ENCODE measurements around the gene RMI2. TPM values are rescaled to one million over a fixed set of nuclear protein-coding genes. Genes with fewer than 3 reads are reported as not detected.

RMI2 gene
- total RNA-seq, 1 donor from 2014 or later: 0.43 TPM

DNA sequence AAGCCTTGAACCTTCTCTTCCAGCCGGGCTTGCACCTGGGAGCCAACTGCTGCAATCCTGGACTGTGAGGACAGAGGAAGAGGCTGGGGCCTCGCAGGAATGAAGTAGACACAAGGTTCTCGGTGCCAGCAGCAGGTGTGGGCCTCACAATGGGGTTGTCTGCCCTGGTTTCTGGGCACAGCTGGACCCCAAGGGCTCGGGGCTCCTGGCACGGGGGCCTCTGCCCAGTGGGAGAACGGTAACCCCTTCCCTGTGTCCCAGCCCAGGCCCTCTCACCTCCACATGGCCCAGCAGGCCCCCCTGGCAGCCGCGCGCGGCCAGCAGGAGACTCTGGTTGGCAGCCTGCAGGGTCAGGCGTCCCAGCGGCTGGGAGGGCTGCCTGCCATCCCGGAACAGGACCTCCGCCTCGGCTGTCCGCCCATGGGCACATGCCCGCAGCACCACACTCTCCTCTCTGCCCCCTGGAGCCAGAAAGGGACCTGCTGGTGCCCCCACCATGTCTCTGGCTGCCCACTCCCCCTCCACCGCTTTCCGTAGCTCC is 46.9 kb downstream of the RMI2 start:
- intact Hi-C loops (cut with DNase I): loop anchor here (10.0 kb wide), 1 partner anchor 427 kb away; no protein-coding TSS in a partner anchor
- peak; percentile 53 for DNase-seq (ENCODE audit: low spot score)

GRCh38 chr16:11393366-11393765 is 48.1 kb downstream of the RMI2 start:
- intact Hi-C loops (cut with DNase I): loop anchor here (10.0 kb wide), 1 partner anchor 429 kb away; no protein-coding TSS in a partner anchor
- DNase-seq (ENCODE audit: low spot score): peak; percentile 55

GRCh38 chr16:11393861-11394592 is 48.8 kb downstream of the RMI2 start:
- intact Hi-C loops (cut with DNase I): loop anchor here (10.0 kb wide), 1 partner anchor 429 kb away; no protein-coding TSS in a partner anchor
- DNase-seq (ENCODE audit: low spot score): peak; percentile 39

DNA sequence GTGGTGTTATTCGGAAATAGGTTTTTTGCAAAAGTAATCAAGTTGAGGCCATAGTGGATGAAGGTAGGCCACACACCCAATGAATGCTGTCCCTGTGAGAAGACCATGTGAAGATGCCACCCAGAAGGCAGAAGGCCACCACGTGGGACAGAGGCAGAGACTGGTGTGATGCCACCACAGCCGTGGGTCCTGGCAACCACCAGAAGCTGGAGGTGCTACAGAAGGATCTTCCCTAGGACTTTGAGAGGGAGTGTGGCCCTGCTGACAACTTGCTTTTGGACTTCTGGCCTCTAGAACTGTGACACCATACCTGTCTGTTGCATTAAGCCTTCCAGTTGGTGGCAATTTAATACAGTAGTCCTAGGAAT is 49.3 kb downstream of the RMI2 start:
- DNase-seq (ENCODE audit: low spot score): peak; percentile 47
- intact Hi-C loops (cut with DNase I): loop anchor here (10.0 kb wide), 1 partner anchor 430 kb away; no protein-coding TSS in a partner anchor

GRCh38 chr16:11395008-11395948 is 50.0 kb downstream of the RMI2 start:
- intact Hi-C loops (cut with DNase I): loop anchor here (5.0 to 10.0 kb wide), 2 partner anchors 417 to 430 kb away; no protein-coding TSS in a partner anchor
- peak; percentile 57 for DNase-seq (ENCODE audit: low spot score)

GRCh38 chr16:11395949-11396240 is 50.6 kb downstream of the RMI2 start:
- intact Hi-C loops (cut with DNase I): loop anchor here (5.0 to 10.0 kb wide), 2 partner anchors 416 to 431 kb away; no protein-coding TSS in a partner anchor
- DNase-seq (ENCODE audit: low spot score): no peak

DNA sequence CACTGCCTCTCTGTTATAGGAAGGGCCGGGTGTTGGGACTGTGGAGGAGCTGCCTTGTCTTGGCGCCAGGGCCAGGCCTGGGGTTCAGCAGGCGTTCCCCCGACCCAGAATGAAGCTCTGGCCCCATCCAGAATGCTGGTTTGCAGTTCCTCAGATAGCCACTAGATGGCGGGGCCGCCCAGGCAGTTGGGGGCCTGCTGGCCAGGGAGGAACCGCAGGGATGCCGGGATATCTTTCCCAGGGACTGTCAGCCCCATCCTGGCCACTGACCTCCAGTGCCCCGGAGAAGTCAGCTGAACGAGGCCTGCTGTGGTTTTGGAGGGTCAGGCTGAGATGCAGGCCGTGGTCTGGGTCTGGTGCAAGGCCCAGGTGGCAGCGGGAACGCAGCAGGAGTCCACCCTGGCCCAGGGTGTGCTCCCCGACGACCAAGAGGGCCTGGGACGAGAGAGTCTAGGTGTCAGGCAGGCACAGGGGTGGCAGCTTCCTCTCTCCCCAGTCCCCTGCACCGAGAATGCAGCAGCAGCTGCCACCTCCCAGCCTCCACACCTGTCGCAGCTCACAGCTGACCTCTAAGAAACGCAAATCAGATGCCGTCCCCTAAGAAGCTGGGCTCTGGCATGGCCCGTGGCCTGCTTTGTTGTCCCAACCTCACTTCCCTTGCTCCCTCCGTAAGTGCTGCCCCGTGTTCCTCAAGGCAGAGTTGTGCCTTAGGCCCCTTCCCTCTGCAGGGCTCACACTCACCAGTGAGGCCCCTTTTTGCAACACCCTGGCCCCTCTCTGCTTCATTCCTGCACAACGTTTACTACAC is 51.2 kb downstream of the RMI2 start:
- DNase-seq (ENCODE audit: low spot score): peak; percentile 87
- intact Hi-C loops (cut with DNase I): loop anchor here (5.0 to 10.0 kb wide), 2 partner anchors 416 to 432 kb away; no protein-coding TSS in a partner anchor

- intact Hi-C loops (cut with DNase I): loop anchor here (2.0 to 10.0 kb wide), 3 partner anchors 317 to 433 kb away; no protein-coding TSS in a partner anchor
- peak; percentile 64 for DNase-seq (ENCODE audit: low spot score)
These were observed 52.9 kb downstream of the RMI2 start for GRCh38 chr16:11398136-11398535.

GRCh38 chr16:11398851-11399250 is 53.6 kb downstream of the RMI2 start:
- intact Hi-C loops (cut with DNase I): loop anchor here (2.0 to 10.0 kb wide), 3 partner anchors 316 to 434 kb away; no protein-coding TSS in a partner anchor
- DNase-seq (ENCODE audit: low spot score): peak; percentile 47

- intact Hi-C loops (cut with DNase I): loop anchor here (2.0 to 10.0 kb wide), 3 partner anchors 315 to 435 kb away; no protein-coding TSS in a partner anchor
- DNase-seq (ENCODE audit: low spot score): peak; percentile 60
These were observed 54.1 kb downstream of the RMI2 start for GRCh38 chr16:11399261-11399831.

DNA sequence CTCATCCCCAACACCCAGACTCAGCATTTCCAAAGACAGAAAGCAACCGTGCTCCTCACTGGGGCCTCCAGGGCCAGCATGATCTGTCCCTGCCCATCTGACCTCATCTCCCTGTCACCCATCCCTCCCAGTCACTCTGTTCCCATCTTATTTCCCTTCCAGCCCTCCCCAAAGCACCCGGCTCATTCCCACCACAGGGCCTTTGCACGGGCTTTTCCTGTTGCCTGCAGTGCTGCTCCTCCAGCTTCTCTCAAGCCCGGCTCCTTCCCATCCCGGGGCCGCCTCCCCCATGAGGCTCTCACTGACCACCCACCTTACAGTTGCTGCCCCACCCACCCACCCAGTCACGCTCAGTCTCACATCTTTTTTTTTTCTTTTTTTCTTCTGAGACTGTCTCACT is 54.8 kb downstream of the RMI2 start:
- peak; percentile 66 for DNase-seq (ENCODE audit: low spot score)
- intact Hi-C loops (cut with DNase I): loop anchor here (10.0 kb wide), 1 partner anchor 665 kb away; no protein-coding TSS in a partner anchor

Small RNA genes within 50 kb of the gene (microRNA-seq; reads per million reads assigned to microRNA genes)
- gene MIR548H2: not detected

Other genes starting within 250 kb of the RMI2 start
- 1.7 TPM for gene SOCS1, start 89.3 kb upstream of the RMI2 start, total RNA-seq
- not detected for gene TNP2, start 76.1 kb upstream of the RMI2 start, total RNA-seq
- not detected for gene PRM3, start 71.8 kb upstream of the RMI2 start, total RNA-seq
- not detected for gene PRM2, start 69.0 kb upstream of the RMI2 start, total RNA-seq
- gene PRM1, start 64.1 kb upstream of the RMI2 start, total RNA-seq: not detected
- gene LITAF, start 241.5 kb downstream of the RMI2 start, total RNA-seq: 40.5 TPM